ENCODE data around the gene KAT5. TPM values are rescaled to one million over a fixed set of nuclear protein-coding genes. Genes with fewer than 3 reads are reported as not detected.

KAT5 gene
- total and polyA plus RNA-seq, 2 of the 4 experiments (the other 2 are of a cell fraction), result 33.3 to 34.2 TPM

DNA sequence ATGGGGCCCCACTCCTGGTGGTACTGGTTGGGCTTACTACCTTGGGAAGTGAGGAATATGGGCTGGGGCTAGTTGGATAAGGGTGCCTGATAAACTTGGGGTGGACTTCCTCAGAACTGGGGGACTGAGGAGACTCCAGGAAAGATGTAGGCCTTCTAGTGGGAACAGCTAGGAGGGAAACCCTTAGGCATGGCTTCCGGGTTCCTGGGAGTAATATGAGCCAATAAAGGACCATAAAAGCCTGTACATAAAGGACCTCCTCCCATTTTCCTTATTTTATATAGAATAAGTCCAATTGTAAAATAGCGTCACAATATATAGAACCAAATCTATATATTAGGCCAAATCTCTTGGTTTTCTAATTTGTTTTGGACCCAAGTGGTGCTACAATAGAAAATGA lies 27.0 kb downstream of the KAT5 start:
- in situ Hi-C loops (cut with MboI; ENCODE audit: low sequenced_read_pairs) (no loop called here), intact Hi-C loops (cut with micrococcal nuclease) (no loop called here), dilution Hi-C loops (cut with HindIII; ENCODE audit: low sequenced_read_pairs, unreplicated experiment) (no loop called here)
- no peak overlapping the region for H2BK120ac ChIP-seq (ENCODE audit: low read depth, low read length)
- no peak overlapping the region for H3K4me3 ChIP-seq (ENCODE audit: insufficient read depth, low read depth, low read length)
- H3K4me2 ChIP-seq (ENCODE audit: low read depth, low read length), result no peak overlapping the region
- H2BK5ac ChIP-seq (ENCODE audit: low read depth, low read length, poor library complexity, severe bottlenecking), result no peak overlapping the region
- whole genome bisulfite sequencing, 2 experiments (ENCODE audit: extremely low coverage in 2 of 2, insufficient read length in 1 of 2), result no CpG with 5 or more reads among the region's 2 CpGs
- POLR2A ChIA-PET (ENCODE audit: unreplicated experiment), result no interaction called here
- H3K56ac ChIP-seq (ENCODE audit: extremely low read depth, insufficient read depth, low read length), result no peak overlapping the region
- TF ChIP-seq NFE2L2 (IDR thresholded peaks at IDR 0.05; ENCODE audit: low read depth, low read length) (no peak), RFX5 (IDR thresholded peaks at IDR 0.05; ENCODE audit: low read depth, low read length) (no peak), MXI1 (IDR thresholded peaks at IDR 0.05; ENCODE audit: borderline replicate concordance, low read depth, low read length) (no peak)
- H2AK5ac ChIP-seq (ENCODE audit: low read depth, low read length), result no peak overlapping the region
- H2BK15ac ChIP-seq (ENCODE audit: low read depth, low read length), result no peak overlapping the region
- no peak overlapping the region for H4K8ac ChIP-seq (ENCODE audit: low read depth in 2 of 2, low read length in 2 of 2)
- H4K91ac ChIP-seq (ENCODE audit: insufficient read depth, low read depth, low read length), result no peak overlapping the region
- H4K5ac ChIP-seq (ENCODE audit: low read depth, low read length), result no peak overlapping the region
- H3K14ac ChIP-seq (replicated peaks; ENCODE audit: low read depth, low read length), result no peak overlapping the region
- H3K9me3 ChIP-seq (ENCODE audit: control insufficient read depth, insufficient read depth, low read length), result no peaks in the 10 kb centered on the region
- H2BK20ac ChIP-seq (ENCODE audit: low read depth, low read length), result no peak overlapping the region
- H3K36me3 ChIP-seq (ENCODE audit: control insufficient read depth, insufficient read depth, low read length), result no peaks in the 10 kb centered on the region
- no peaks in the 10 kb centered on the region for H3K79me1 ChIP-seq (ENCODE audit: low read depth in 1 of 2, low read length in 2 of 2)
- DNase-seq (no peak), ATAC-seq (ENCODE audit: low read depth) (no peak)
- H3K23ac ChIP-seq (ENCODE audit: low read depth, low read length), result no peak overlapping the region
- peaks cover 1% of the 10 kb centered on the region for H3K27me3 ChIP-seq (ENCODE audit: control insufficient read depth, insufficient read depth, low read length)
- H2AFZ ChIP-seq (replicated peaks; ENCODE audit: low read length, poor library complexity), result no peak overlapping the region
- no peak overlapping the region for H2AK9ac ChIP-seq (replicated peaks; ENCODE audit: low read depth, low read length, poor library complexity)
- no peaks in the 10 kb centered on the region for H4K20me1 ChIP-seq (ENCODE audit: insufficient read depth, low read length)
- CTCF ChIA-PET, result no interaction called here
- no peak overlapping the region for H3K4ac ChIP-seq (ENCODE audit: low read depth, low read length)
- no TSS peak for BruUV-seq (replicated peaks)
- no peaks in the 10 kb centered on the region for H3K4me1 ChIP-seq (ENCODE audit: control insufficient read depth, insufficient read depth, low read length)
- H3K18ac ChIP-seq (ENCODE audit: low read depth, low read length), result no peak overlapping the region
- no peak overlapping the region for H3K27ac ChIP-seq (ENCODE audit: insufficient read depth, low read length)
- no peak overlapping the region for H3K9ac ChIP-seq (ENCODE audit: low read depth, low read length)
- H3K9me1 ChIP-seq (ENCODE audit: insufficient read depth, low read length), result peaks cover 2% of the 10 kb centered on the region; the same call in 1 of the 2 replicates
